ENCODE results near the gene MUC20.
"Not testable (repeated sequence)": the region's sequence is repeated elsewhere in the genome, so short reads cannot be mapped to it uniquely, and the experiment has no call there.

MUC20 gene

GRCh38 chr3:195720831-195721506 is at the start of gene MUC20:
Gene MUC20, plus strand, starts transcription at chr3:195720978. Its CDS starts 30 bp downstream, at chr3:195721008.
- DNase-seq = not testable (repeated sequence)

- not testable (repeated sequence) for DNase-seq
These were observed 49.5 kb upstream of the MUC20 start for GRCh38 chr3:195671283-195671682.

GRCh38 chr3:195673711-195674110 is 47.1 kb upstream of the MUC20 start:
- not testable (repeated sequence) for DNase-seq

- not testable (repeated sequence) for DNase-seq
These were observed 42.3 kb upstream of the MUC20 start for GRCh38 chr3:195678391-195679015.

GRCh38 chr3:195680690-195681089 is 40.1 kb upstream of the MUC20 start:
- not testable (repeated sequence) for DNase-seq

- not testable (repeated sequence) for DNase-seq
These were observed 39.2 kb upstream of the MUC20 start for GRCh38 chr3:195681458-195682103.

- DNase-seq = not testable (repeated sequence)
These were observed 38.6 kb upstream of the MUC20 start for GRCh38 chr3:195682104-195682742.

GRCh38 chr3:195683722-195684526 is 36.9 kb upstream of the MUC20 start:
- DNase-seq = not testable (repeated sequence)

- DNase-seq = not testable (repeated sequence)
These were observed 36.1 kb upstream of the MUC20 start for GRCh38 chr3:195684527-195685257.

GRCh38 chr3:195686537-195687208 is 34.1 kb upstream of the MUC20 start:
- not testable (repeated sequence) for DNase-seq

- DNase-seq = not testable (repeated sequence)
These were observed 33.5 kb upstream of the MUC20 start for GRCh38 chr3:195687209-195687760.

- DNase-seq = not testable (repeated sequence)
These were observed 32.2 kb upstream of the MUC20 start for GRCh38 chr3:195688471-195689183.

GRCh38 chr3:195689184-195690070 is 31.4 kb upstream of the MUC20 start:
- DNase-seq = not testable (repeated sequence)

- DNase-seq = no peak
These were observed 29.8 kb upstream of the MUC20 start for GRCh38 chr3:195690951-195691350.

- not testable (repeated sequence) for DNase-seq
These were observed 29.0 kb upstream of the MUC20 start for GRCh38 chr3:195691596-195692353.

- DNase-seq = no peak
These were observed 28.5 kb upstream of the MUC20 start for GRCh38 chr3:195692354-195692685.

GRCh38 chr3:195692781-195693427 is 27.9 kb upstream of the MUC20 start:
- no peak for DNase-seq
